Activated naive CD4-positive, alpha-beta T cell treated with anti-CD3 and anti-CD28 coated beads, Interleukin-2, amount 50 U/mL, for 24 hours (primary cell): ENCODE results near the gene PLA2G6.
A peak's percentile ranks its signal among the peaks of the same experiment; 100 is the strongest.

ENCODE experiments used
- H3K27ac Mint-ChIP-seq: one replicate; pipeline ENCODE4 v1.8.0; 2021; ENCODE audit warnings: mild to moderate bottlenecking, mixed read lengths
- H3K27me3 Mint-ChIP-seq: one replicate; pipeline ENCODE4 v1.8.0; 2021; ENCODE audit warnings: mixed read lengths
- H3K36me3 Mint-ChIP-seq: one replicate; pipeline ENCODE4 v1.8.0; 2021; ENCODE audit warnings: mixed read lengths
- H3K4me1 Mint-ChIP-seq: one replicate; pipeline ENCODE4 v1.8.0; 2021; ENCODE audit warnings: mixed read lengths
- H3K4me3 Mint-ChIP-seq: one replicate; pipeline ENCODE4 v1.8.0; 2021; ENCODE audit warnings: mild to moderate bottlenecking, mixed read lengths
- H3K9me3 Mint-ChIP-seq: one replicate; pipeline ENCODE4 v1.8.0; 2021; ENCODE audit warnings: mixed read lengths

PLA2G6 gene

DNA sequence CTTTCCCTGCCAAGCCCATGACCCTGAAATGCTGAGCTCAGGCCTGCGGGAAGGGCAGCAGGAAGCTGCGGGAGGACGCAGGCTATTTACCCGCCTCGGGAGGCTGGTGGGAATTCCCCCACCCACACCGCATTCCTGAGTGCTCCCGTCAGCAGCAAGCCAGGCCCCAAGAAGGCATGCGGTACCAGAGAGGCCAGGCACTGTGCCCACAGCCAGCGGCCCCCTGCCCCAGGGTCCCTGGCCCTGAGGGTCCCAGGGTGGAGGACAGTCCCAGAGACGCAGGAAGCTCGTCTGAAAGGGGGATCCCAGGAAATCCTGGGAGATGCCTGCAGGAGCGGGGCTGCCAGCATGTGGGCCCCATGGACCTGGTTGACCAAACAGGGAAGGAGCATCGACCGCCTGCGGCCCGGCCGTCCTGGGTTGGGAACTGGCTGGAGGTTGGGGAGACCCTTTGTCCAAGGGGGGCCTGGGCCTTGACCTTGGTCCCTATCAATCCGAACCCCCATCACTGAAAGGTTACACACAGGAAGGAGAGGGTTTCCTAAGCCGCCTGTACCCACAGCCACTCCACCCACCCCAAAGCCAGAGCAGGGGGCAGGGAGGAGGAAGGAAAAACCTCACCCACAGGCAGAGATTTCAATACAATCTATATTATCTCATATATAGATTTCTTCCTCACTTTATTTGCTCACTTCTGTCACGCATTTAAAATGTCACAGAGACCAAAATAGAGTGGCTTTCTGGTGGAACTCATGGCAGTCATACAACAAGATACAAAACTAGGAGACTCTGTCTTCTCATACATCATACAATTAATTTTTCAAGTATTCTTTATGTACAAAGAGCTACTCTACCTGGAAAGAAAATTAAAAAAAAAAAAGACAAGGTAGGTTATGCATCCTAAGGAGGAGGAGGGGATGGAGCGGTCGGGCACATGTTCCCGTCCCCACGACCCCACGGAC is 37.3 kb upstream of the PLA2G6 start:
- Mint-ChIP-seq H3K4me1 (peaks cover 11% of the 10 kb centered on the region), H3K4me3 (no peak overlapping the region), H3K27me3 (no peaks in the 10 kb centered on the region), H3K27ac (peak overlapping the region; percentile 19), H3K36me3 (peaks cover 2% of the 10 kb centered on the region), H3K9me3 (no peaks in the 10 kb centered on the region)

DNA sequence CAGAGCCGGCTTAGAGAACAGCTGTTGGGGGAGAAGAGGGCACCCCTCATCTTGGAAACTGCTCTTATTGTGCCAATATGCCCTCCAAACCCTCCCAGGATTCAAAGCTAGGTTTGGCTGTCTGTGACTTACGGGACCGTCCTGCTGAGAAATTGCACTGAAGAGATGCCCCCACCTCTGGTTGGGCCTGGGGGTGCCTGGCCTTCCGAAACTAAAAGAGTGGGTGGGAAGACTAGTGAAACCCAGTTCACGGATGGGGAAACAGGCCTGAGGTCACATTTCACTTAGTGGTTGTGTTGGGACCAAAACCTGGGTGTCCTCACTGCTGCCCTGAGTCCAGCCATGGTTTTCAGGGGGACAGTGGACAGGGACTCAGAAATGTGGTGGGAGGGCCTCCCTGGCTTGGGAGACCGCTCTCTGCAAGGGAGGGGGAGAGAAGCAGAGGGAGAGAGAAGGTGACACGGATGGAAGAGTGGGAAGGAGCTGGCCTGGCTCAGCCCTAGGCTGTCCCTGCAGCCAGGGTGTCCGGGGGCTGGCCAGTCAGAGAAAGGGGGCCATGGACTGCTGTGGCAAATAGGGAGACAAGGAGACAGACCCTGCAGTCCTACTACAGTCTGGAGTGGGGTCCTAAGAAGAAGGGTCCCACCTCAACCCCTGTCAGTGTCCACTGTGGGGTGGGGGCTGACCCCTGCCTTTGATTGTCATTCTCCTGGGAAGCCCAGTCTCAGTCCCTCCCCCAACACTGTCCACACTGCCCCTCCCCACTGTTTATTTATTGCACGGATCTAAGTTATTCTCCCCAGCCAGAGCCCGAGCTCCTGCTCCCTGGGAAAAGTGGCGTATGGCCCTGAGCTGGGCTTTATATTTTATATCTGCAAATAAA is 33.8 kb upstream of the PLA2G6 start:
- H3K4me1 Mint-ChIP-seq, result peaks cover 21% of the 10 kb centered on the region
- H3K4me3 Mint-ChIP-seq, result peak overlapping the region; percentile 47
- no peaks in the 10 kb centered on the region for H3K27me3 Mint-ChIP-seq
- H3K36me3 Mint-ChIP-seq, result no peaks in the 10 kb centered on the region
- H3K27ac Mint-ChIP-seq, result peak overlapping the region; percentile 65
- H3K9me3 Mint-ChIP-seq, result no peaks in the 10 kb centered on the region

DNA sequence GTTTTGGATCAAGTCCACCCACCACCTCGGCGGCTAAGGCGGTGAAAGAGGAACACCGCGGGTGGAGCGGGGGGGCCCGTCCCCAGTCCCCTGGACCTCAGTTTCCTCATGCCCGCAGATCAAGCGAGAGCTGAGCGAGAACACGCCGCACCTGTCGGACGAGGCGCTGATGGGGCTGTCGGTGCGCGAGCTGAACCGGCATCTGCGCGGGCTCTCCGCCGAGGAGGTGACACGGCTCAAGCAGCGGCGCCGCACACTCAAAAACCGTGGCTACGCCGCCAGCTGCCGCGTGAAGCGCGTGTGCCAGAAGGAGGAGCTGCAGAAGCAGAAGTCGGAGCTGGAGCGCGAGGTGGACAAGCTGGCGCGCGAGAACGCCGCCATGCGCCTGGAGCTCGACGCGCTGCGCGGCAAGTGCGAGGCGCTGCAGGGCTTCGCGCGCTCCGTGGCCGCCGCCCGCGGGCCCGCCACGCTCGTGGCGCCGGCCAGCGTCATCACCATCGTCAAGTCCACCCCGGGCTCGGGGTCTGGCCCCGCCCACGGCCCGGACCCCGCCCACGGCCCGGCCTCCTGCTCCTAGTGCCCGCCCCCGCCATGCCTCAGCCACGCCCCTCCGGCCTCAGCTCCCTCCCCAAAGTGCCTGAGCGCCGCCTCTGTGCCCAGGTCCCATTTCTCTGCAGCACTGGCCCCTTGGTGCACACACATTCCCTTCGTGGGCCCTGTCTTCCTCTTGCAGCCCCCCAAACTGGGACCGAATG is 32.8 kb upstream of the PLA2G6 start:
- Mint-ChIP-seq H3K27ac (peak overlapping the region; percentile 65), H3K4me3 (peak overlapping the region; percentile 47), H3K27me3 (no peaks in the 10 kb centered on the region), H3K9me3 (no peaks in the 10 kb centered on the region), H3K36me3 (no peaks in the 10 kb centered on the region), H3K4me1 (peaks cover 20% of the 10 kb centered on the region)

GRCh38 chr22:38213990-38214301 is 32.3 kb upstream of the PLA2G6 start:
- no peak overlapping the region for H3K4me3 Mint-ChIP-seq
- no peaks in the 10 kb centered on the region for H3K36me3 Mint-ChIP-seq
- H3K9me3 Mint-ChIP-seq, result no peaks in the 10 kb centered on the region
- no peaks in the 10 kb centered on the region for H3K27me3 Mint-ChIP-seq
- H3K4me1 Mint-ChIP-seq, result peaks cover 15% of the 10 kb centered on the region
- H3K27ac Mint-ChIP-seq, result no peak overlapping the region

GRCh38 chr22:38213319-38213989 is 31.8 kb upstream of the PLA2G6 start:
- Mint-ChIP-seq H3K27me3 (no peaks in the 10 kb centered on the region), H3K4me1 (peaks cover 14% of the 10 kb centered on the region), H3K4me3 (peak overlapping the region; percentile 62), H3K27ac (peak overlapping the region; percentile 8), H3K36me3 (no peaks in the 10 kb centered on the region), H3K9me3 (no peaks in the 10 kb centered on the region)

- no peak overlapping the region for H3K27ac Mint-ChIP-seq
- H3K4me3 Mint-ChIP-seq, result no peak overlapping the region
- H3K4me1 Mint-ChIP-seq, result peaks cover 10% of the 10 kb centered on the region
- no peaks in the 10 kb centered on the region for H3K9me3 Mint-ChIP-seq
- no peaks in the 10 kb centered on the region for H3K27me3 Mint-ChIP-seq
- H3K36me3 Mint-ChIP-seq, result no peaks in the 10 kb centered on the region
Measured at GRCh38 chr22:38212442-38212841, 30.8 kb upstream of the PLA2G6 start.

GRCh38 chr22:38211556-38211955 is 29.9 kb upstream of the PLA2G6 start:
- Mint-ChIP-seq H3K4me3 (no peak overlapping the region), H3K27me3 (no peaks in the 10 kb centered on the region), H3K36me3 (no peaks in the 10 kb centered on the region), H3K9me3 (no peaks in the 10 kb centered on the region), H3K27ac (no peak overlapping the region), H3K4me1 (peaks cover 10% of the 10 kb centered on the region)

DNA sequence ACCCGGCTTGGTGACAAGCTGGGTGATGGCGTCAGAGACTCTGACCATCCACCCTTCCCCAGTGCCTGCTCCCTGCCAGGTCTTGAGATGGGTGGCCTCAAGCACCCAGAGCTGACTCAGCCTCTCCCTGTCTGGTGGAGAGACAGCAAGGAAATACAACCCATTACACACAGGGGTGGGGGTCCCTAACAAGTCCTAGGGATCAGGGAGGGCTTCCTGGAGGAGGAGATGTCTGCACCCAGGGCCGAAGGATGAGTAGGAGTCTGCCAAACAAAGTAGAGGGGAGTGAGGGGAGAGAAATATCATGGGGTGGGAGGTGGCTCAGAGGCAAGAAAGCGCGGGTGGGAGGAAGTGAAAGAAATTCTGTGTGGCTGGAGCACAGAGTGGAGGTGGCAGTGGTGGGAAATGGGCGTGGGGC is 26.9 kb upstream of the PLA2G6 start:
- Mint-ChIP-seq H3K36me3 (no peaks in the 10 kb centered on the region), H3K27ac (no peak overlapping the region), H3K4me1 (peaks cover 23% of the 10 kb centered on the region), H3K27me3 (no peaks in the 10 kb centered on the region), H3K9me3 (no peaks in the 10 kb centered on the region), H3K4me3 (no peak overlapping the region)

- Mint-ChIP-seq H3K27ac (no peak overlapping the region), H3K4me1 (peaks cover 22% of the 10 kb centered on the region), H3K4me3 (no peak overlapping the region), H3K27me3 (no peaks in the 10 kb centered on the region), H3K9me3 (no peaks in the 10 kb centered on the region), H3K36me3 (no peaks in the 10 kb centered on the region)
Measured at GRCh38 chr22:38207898-38208432, 26.3 kb upstream of the PLA2G6 start.

GRCh38 chr22:38205261-38206128 is 23.9 kb upstream of the PLA2G6 start:
- Mint-ChIP-seq H3K4me3 (no peak overlapping the region), H3K27me3 (no peaks in the 10 kb centered on the region), H3K4me1 (peaks cover 32% of the 10 kb centered on the region), H3K27ac (no peak overlapping the region), H3K9me3 (no peaks in the 10 kb centered on the region), H3K36me3 (no peaks in the 10 kb centered on the region)

- Mint-ChIP-seq H3K9me3 (no peaks in the 10 kb centered on the region), H3K27ac (peak overlapping the region; percentile 69), H3K4me3 (peak overlapping the region; percentile 3), H3K27me3 (no peaks in the 10 kb centered on the region), H3K36me3 (no peaks in the 10 kb centered on the region), H3K4me1 (peaks cover 32% of the 10 kb centered on the region)
Measured at GRCh38 chr22:38204784-38205183, 23.2 kb upstream of the PLA2G6 start.

- Mint-ChIP-seq H3K27me3 (no peaks in the 10 kb centered on the region), H3K4me1 (peaks cover 32% of the 10 kb centered on the region)
Measured at GRCh38 chr22:38203855-38204514, 22.4 kb upstream of the PLA2G6 start.

GRCh38 chr22:38203090-38203810 is 21.6 kb upstream of the PLA2G6 start:
- peaks cover 32% of the 10 kb centered on the region for H3K4me1 Mint-ChIP-seq
- H3K27ac Mint-ChIP-seq, result peak overlapping the region; percentile 41
- H3K4me3 Mint-ChIP-seq, result peak overlapping the region; percentile 86
- no peaks in the 10 kb centered on the region for H3K9me3 Mint-ChIP-seq
- no peaks in the 10 kb centered on the region for H3K27me3 Mint-ChIP-seq
- H3K36me3 Mint-ChIP-seq, result no peaks in the 10 kb centered on the region

More at GRCh38 chr22:38203855-38204514, 22.4 kb upstream of the PLA2G6 start:
- peak overlapping the region; percentile 43 for H3K4me3 Mint-ChIP-seq
- no peaks in the 10 kb centered on the region for H3K9me3 Mint-ChIP-seq
- H3K27ac Mint-ChIP-seq, result no peak overlapping the region
- no peaks in the 10 kb centered on the region for H3K36me3 Mint-ChIP-seq
